Mesothelial cell of epicardium (in vitro differentiated cells): ENCODE results near the gene DDOST. TPM values are rescaled to one million over a fixed set of nuclear protein-coding genes. Genes with fewer than 3 reads are reported as not detected.

Experiments used
- DNase-seq, 2 experiments: peaks; one replicate each; pipeline ENCODE4 v3.0.0; 2021; ENCODE audit warnings: low spot score in 2 of 2; ENCODE audit not compliant: unreplicated experiment in 2 of 2
- H3K27ac Mint-ChIP-seq: 2 replicates; pipeline ENCODE4 v1.8.0; 2021; ENCODE audit warnings: mixed read lengths
- H3K27me3 Mint-ChIP-seq: 2 replicates; pipeline ENCODE4 v1.8.0; 2021; ENCODE audit warnings: low read depth, mixed read lengths
- H3K36me3 Mint-ChIP-seq: 2 replicates; pipeline ENCODE4 v1.8.0; 2021; ENCODE audit warnings: mixed read lengths
- H3K4me1 Mint-ChIP-seq: 2 replicates; pipeline ENCODE4 v1.8.0; 2021; ENCODE audit warnings: mixed read lengths
- H3K4me3 Mint-ChIP-seq: 2 replicates; pipeline ENCODE4 v1.8.0; 2021; ENCODE audit warnings: mild to moderate bottlenecking, moderate library complexity, mixed read lengths
- H3K9me3 Mint-ChIP-seq: 2 replicates; pipeline ENCODE4 v1.8.0; 2021; ENCODE audit warnings: mixed read lengths
- total RNA-seq: library from RNA; stranded (reverse); gene quantifications from 3 replicates; pipeline ENCODE4 v1.2.1, GENCODE V29; 2021
- TF ChIP-seq, protein P1 (sequence below): fragments of 200-600 bp; sonication (generic); IDR thresholded peaks from one replicate; pipeline ENCODE4 v1.5.0; 2021; ENCODE audit warnings: antibody characterized with exemption; ENCODE audit not compliant: unreplicated experiment

DDOST gene
- total RNA-seq, 1 donor from 2014 or later, result 248 TPM

DNA sequence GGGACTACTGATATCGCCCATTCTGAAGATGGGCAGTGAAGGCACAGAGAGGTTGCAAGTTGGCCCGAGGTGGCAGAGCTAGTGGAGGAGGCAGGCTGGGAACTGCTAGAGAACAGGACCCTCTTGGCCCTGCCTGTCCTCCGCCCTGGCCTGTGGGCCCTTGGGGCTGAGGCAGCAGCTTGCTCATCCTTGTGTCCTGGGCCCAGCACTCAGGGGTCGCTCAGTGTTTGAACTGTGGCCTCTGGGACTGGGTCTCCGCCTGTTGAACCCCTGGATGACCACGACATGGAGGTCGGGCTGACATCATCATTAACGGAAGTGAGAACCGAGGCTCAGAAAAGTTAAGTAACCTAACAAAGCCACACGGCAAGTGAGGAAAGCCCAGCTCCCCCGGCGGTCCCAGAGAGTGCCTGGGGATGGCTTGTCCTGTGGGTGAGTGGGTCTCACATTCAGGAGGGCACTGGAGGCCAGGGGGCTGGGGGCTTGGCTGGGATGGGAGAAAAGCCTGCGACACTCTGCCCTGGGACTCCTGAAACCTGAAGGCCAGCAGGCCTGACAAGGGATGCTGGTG is 23.0 kb upstream of the DDOST start:
- TF ChIP-seq, protein P1, sequence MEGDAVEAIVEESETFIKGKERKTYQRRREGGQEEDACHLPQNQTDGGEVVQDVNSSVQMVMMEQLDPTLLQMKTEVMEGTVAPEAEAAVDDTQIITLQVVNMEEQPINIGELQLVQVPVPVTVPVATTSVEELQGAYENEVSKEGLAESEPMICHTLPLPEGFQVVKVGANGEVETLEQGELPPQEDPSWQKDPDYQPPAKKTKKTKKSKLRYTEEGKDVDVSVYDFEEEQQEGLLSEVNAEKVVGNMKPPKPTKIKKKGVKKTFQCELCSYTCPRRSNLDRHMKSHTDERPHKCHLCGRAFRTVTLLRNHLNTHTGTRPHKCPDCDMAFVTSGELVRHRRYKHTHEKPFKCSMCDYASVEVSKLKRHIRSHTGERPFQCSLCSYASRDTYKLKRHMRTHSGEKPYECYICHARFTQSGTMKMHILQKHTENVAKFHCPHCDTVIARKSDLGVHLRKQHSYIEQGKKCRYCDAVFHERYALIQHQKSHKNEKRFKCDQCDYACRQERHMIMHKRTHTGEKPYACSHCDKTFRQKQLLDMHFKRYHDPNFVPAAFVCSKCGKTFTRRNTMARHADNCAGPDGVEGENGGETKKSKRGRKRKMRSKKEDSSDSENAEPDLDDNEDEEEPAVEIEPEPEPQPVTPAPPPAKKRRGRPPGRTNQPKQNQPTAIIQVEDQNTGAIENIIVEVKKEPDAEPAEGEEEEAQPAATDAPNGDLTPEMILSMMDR, result no peak
- H3K4me3 Mint-ChIP-seq, result no peak overlapping the region
- peaks cover 2% of the 10 kb centered on the region for H3K27me3 Mint-ChIP-seq
- H3K9me3 Mint-ChIP-seq, result no peaks in the 10 kb centered on the region
- no peaks in the 10 kb centered on the region for H3K36me3 Mint-ChIP-seq
- H3K4me1 Mint-ChIP-seq, result no peaks in the 10 kb centered on the region
- no peak overlapping the region for H3K27ac Mint-ChIP-seq
- DNase-seq, result no peak

GRCh38 chr1:20683614-20684013 is 22.4 kb upstream of the DDOST start:
- peaks cover 3% of the 10 kb centered on the region for H3K27me3 Mint-ChIP-seq
- no peak for DNase-seq
- no peak overlapping the region for H3K4me3 Mint-ChIP-seq
- H3K27ac Mint-ChIP-seq, result no peak overlapping the region
- H3K36me3 Mint-ChIP-seq, result no peaks in the 10 kb centered on the region
- H3K9me3 Mint-ChIP-seq, result no peaks in the 10 kb centered on the region
- TF ChIP-seq, protein P1, result no peak
- H3K4me1 Mint-ChIP-seq, result no peaks in the 10 kb centered on the region

DNA sequence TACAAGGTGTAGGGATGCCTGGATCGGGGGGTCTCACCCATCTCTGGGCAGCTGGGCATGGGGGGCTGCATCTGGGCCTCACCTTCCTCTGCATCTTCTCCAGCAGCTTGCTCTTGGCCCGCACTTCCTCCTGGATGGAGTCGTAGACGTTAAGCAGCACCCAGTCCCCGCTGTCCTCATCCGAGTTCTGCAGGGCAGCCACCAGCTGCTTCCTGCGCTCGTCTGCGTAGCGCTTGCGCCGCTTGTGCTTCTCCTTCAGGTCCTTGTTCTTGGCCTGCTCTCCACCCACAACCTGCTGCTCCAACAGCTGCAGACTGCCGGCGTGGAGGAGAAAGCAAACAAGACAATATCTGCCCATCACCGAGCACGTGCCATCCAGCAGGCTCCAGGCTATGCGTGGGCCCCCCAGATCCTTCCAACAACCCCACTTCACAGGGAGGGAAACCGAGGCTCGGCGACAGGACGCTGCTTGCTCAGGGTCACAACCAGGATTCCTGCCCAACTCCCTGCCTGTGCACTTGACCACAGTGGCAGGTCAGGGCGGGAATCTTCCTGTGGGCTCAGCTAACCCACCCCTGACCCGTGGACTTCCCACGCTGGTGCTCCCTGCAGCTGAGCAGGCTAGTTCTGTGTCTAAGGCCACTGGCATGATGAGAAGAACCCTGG is 21.5 kb upstream of the DDOST start:
- TF ChIP-seq, protein P1, result no peak
- Mint-ChIP-seq H3K27me3 (peaks cover 9% of the 10 kb centered on the region), H3K9me3 (no peaks in the 10 kb centered on the region), H3K27ac (no peak overlapping the region), H3K4me3 (no peak overlapping the region), H3K36me3 (no peaks in the 10 kb centered on the region), H3K4me1 (no peaks in the 10 kb centered on the region)
- no peak for DNase-seq

DNA sequence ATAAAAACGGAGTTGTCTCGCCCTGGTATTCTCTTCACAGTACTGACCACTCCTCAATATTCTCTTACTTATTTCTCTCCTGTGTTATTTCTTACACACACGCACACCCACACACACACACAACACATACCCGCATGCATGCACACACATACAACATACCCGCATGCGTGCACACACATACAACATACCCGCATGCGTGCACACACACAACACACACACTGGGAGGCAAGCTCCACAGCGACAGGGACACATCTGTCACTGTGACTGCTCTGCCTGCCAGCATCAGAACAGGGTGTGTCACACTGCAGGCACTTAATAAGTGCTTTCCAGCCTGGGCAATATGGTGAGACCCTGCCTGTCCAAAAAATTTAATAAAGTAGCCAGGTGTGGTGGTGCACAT is 20.8 kb upstream of the DDOST start:
- DNase-seq, result no peak
- Mint-ChIP-seq H3K4me1 (no peaks in the 10 kb centered on the region), H3K27me3 (peaks cover 9% of the 10 kb centered on the region), H3K9me3 (no peaks in the 10 kb centered on the region), H3K27ac (no peak overlapping the region), H3K36me3 (no peaks in the 10 kb centered on the region), H3K4me3 (no peak overlapping the region)
- TF ChIP-seq, protein P1, result no peak

DNA sequence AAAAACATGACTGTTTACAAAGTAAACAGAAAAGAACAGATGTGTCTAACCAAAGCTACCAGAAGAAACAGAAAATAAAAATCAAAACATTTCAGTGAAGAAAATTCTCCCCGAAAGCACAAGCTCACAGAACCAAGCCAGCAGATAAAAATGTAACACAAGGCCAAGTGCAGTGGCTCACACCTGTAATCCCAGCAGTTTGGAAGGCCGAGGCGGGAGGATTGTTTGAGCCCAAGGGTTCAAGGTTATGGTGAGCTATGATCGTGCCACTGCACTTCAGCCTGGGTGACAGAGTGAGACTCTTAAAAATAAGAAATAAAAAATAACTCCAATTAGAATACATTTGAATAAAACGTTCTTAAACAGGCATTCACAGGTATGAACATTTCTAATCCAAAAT is 19.1 kb upstream of the DDOST start:
- no peaks in the 10 kb centered on the region for H3K36me3 Mint-ChIP-seq
- peaks cover 13% of the 10 kb centered on the region for H3K27me3 Mint-ChIP-seq
- no peak for DNase-seq
- no peak overlapping the region for H3K4me3 Mint-ChIP-seq
- no peak overlapping the region for H3K27ac Mint-ChIP-seq
- TF ChIP-seq, protein P1, result no peak
- H3K9me3 Mint-ChIP-seq, result no peaks in the 10 kb centered on the region
- no peaks in the 10 kb centered on the region for H3K4me1 Mint-ChIP-seq
